K562 (cell line): Measurements from ENCODE around the gene SSBP2. TPM values are rescaled to one million over a fixed set of nuclear protein-coding genes. Genes with fewer than 3 reads are reported as not detected.

ENCODE experiments used
- ARID2 ChIP-seq: fragments of 450-650 bp; IDR thresholded peaks from 2 replicates; pipeline ENCODE4 v1.6.1; 2017; ENCODE audit warnings: antibody characterized with exemption, mild to moderate bottlenecking
- CSDE1 ChIP-seq, 2 experiments: fragments of 450-650 bp; IDR thresholded peaks; 2 replicates each; pipeline ENCODE4 v1.6.1; 2016; ENCODE audit warnings: mild to moderate bottlenecking in 1 of 2
- EP300 ChIP-seq: IDR thresholded peaks from 2 replicates; pipeline ENCODE4 v1.6.1; 2012; ENCODE audit warnings: low read length, improper control_type of control experiment
- ZNF384 ChIP-seq: IDR thresholded peaks from 2 replicates; pipeline ENCODE4 v1.6.1; 2012; ENCODE audit warnings: low read depth, low read length, improper control_type of control experiment
- polyA plus RNA-seq, 8 experiments: library from polyadenylated mRNA; depleted of rRNA in 4 of 8; stranded (reverse) in 5 of 8; unstranded in 3 of 8; fragments of >200 nt; fragmentation: Nextera tagmentation in 2 of 8; fragmentation: Illumina TruSeq in 1 of 8; extraction: Ambion mirVana in 2 of 8; extraction: Trizol in 1 of 8; gene quantifications; 2 replicates each; pipeline versions ENCODE4 v1.2.1 to v1.2.3, GENCODE V29; 2011 to 2014; ENCODE audit warnings: inconsistent platforms in 1 of 8, missing spikeins in 1 of 8
- total RNA-seq, 7 experiments: library from RNA; depleted of rRNA in 6 of 7; stranded (reverse); fragments of >200 nt in 6 of 7; fragmentation: Illumina TruSeq in 2 of 7; extraction: Trizol in 2 of 7; gene quantifications; 2 replicates each; pipeline versions ENCODE4 v1.2.1 to v1.2.3, GENCODE V29; 2011 to 2021; ENCODE audit warnings: low replicate concordance in 1 of 7
- TF ChIP-seq, protein P1 (sequence below): sonication (generic); formaldehyde crosslinking; IDR thresholded peaks from 2 replicates; pipeline ENCODE4 v1.8.0; 2023; ENCODE audit warnings: mild to moderate bottlenecking, missing genetic modification reagents
- TF ChIP-seq, protein P2 (sequence below): sonication (generic); formaldehyde crosslinking; IDR thresholded peaks from 2 replicates; pipeline ENCODE4 v1.8.1; 2023; ENCODE audit warnings: missing genetic modification reagents, mild to moderate bottlenecking, borderline replicate concordance
- TF ChIP-seq, protein P3 (sequence below): fragments of 450-650 bp; IDR thresholded peaks from 2 replicates; pipeline ENCODE4 v1.6.1; 2016; ENCODE audit warnings: mild to moderate bottlenecking, moderate library complexity

SSBP2 gene
- total and polyA plus RNA-seq, 9 of the 15 experiments (the other 6 are each of a cell fraction or from before 2014, with no cell fraction given) = 22.3 to 133 (median 42.1) TPM

DNA sequence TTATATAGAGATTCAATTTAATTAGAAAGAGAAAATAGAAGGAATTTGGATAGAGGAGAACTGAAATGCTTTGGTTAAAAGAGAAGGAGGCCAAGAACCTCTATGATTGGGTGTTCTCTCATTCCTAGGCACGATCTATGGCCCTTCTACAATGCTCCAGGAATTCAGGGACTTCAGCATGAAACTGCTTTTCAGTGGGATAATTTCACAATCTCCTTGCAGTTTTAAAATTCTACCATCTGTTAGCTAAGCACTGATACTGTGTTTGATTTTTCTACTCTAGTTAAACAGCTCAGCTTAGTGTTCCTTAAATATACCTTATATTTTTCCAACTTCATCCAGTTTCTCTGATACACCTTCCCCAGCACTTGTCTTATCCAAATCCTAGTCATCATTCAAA is 141.9 kb downstream of the SSBP2 start (continued):
- TF ChIP-seq, protein P1, sequence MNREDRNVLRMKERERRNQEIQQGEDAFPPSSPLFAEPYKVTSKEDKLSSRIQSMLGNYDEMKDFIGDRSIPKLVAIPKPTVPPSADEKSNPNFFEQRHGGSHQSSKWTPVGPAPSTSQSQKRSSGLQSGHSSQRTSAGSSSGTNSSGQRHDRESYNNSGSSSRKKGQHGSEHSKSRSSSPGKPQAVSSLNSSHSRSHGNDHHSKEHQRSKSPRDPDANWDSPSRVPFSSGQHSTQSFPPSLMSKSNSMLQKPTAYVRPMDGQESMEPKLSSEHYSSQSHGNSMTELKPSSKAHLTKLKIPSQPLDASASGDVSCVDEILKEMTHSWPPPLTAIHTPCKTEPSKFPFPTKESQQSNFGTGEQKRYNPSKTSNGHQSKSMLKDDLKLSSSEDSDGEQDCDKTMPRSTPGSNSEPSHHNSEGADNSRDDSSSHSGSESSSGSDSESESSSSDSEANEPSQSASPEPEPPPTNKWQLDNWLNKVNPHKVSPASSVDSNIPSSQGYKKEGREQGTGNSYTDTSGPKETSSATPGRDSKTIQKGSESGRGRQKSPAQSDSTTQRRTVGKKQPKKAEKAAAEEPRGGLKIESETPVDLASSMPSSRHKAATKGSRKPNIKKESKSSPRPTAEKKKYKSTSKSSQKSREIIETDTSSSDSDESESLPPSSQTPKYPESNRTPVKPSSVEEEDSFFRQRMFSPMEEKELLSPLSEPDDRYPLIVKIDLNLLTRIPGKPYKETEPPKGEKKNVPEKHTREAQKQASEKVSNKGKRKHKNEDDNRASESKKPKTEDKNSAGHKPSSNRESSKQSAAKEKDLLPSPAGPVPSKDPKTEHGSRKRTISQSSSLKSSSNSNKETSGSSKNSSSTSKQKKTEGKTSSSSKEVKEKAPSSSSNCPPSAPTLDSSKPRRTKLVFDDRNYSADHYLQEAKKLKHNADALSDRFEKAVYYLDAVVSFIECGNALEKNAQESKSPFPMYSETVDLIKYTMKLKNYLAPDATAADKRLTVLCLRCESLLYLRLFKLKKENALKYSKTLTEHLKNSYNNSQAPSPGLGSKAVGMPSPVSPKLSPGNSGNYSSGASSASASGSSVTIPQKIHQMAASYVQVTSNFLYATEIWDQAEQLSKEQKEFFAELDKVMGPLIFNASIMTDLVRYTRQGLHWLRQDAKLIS (CRISPR knock-in tag) = no peak
- TF ChIP-seq, protein P2, sequence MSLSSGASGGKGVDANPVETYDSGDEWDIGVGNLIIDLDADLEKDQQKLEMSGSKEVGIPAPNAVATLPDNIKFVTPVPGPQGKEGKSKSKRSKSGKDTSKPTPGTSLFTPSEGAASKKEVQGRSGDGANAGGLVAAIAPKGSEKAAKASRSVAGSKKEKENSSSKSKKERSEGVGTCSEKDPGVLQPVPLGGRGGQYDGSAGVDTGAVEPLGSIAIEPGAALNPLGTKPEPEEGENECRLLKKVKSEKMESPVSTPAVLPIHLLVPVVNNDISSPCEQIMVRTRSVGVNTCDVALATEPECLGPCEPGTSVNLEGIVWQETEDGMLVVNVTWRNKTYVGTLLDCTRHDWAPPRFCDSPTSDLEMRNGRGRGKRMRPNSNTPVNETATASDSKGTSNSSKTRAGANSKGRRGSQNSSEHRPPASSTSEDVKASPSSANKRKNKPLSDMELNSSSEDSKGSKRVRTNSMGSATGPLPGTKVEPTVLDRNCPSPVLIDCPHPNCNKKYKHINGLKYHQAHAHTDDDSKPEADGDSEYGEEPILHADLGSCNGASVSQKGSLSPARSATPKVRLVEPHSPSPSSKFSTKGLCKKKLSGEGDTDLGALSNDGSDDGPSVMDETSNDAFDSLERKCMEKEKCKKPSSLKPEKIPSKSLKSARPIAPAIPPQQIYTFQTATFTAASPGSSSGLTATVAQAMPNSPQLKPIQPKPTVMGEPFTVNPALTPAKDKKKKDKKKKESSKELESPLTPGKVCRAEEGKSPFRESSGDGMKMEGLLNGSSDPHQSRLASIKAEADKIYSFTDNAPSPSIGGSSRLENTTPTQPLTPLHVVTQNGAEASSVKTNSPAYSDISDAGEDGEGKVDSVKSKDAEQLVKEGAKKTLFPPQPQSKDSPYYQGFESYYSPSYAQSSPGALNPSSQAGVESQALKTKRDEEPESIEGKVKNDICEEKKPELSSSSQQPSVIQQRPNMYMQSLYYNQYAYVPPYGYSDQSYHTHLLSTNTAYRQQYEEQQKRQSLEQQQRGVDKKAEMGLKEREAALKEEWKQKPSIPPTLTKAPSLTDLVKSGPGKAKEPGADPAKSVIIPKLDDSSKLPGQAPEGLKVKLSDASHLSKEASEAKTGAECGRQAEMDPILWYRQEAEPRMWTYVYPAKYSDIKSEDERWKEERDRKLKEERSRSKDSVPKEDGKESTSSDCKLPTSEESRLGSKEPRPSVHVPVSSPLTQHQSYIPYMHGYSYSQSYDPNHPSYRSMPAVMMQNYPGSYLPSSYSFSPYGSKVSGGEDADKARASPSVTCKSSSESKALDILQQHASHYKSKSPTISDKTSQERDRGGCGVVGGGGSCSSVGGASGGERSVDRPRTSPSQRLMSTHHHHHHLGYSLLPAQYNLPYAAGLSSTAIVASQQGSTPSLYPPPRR (CRISPR knock-in tag) = no peak
- TF ChIP-seq, protein P3, sequence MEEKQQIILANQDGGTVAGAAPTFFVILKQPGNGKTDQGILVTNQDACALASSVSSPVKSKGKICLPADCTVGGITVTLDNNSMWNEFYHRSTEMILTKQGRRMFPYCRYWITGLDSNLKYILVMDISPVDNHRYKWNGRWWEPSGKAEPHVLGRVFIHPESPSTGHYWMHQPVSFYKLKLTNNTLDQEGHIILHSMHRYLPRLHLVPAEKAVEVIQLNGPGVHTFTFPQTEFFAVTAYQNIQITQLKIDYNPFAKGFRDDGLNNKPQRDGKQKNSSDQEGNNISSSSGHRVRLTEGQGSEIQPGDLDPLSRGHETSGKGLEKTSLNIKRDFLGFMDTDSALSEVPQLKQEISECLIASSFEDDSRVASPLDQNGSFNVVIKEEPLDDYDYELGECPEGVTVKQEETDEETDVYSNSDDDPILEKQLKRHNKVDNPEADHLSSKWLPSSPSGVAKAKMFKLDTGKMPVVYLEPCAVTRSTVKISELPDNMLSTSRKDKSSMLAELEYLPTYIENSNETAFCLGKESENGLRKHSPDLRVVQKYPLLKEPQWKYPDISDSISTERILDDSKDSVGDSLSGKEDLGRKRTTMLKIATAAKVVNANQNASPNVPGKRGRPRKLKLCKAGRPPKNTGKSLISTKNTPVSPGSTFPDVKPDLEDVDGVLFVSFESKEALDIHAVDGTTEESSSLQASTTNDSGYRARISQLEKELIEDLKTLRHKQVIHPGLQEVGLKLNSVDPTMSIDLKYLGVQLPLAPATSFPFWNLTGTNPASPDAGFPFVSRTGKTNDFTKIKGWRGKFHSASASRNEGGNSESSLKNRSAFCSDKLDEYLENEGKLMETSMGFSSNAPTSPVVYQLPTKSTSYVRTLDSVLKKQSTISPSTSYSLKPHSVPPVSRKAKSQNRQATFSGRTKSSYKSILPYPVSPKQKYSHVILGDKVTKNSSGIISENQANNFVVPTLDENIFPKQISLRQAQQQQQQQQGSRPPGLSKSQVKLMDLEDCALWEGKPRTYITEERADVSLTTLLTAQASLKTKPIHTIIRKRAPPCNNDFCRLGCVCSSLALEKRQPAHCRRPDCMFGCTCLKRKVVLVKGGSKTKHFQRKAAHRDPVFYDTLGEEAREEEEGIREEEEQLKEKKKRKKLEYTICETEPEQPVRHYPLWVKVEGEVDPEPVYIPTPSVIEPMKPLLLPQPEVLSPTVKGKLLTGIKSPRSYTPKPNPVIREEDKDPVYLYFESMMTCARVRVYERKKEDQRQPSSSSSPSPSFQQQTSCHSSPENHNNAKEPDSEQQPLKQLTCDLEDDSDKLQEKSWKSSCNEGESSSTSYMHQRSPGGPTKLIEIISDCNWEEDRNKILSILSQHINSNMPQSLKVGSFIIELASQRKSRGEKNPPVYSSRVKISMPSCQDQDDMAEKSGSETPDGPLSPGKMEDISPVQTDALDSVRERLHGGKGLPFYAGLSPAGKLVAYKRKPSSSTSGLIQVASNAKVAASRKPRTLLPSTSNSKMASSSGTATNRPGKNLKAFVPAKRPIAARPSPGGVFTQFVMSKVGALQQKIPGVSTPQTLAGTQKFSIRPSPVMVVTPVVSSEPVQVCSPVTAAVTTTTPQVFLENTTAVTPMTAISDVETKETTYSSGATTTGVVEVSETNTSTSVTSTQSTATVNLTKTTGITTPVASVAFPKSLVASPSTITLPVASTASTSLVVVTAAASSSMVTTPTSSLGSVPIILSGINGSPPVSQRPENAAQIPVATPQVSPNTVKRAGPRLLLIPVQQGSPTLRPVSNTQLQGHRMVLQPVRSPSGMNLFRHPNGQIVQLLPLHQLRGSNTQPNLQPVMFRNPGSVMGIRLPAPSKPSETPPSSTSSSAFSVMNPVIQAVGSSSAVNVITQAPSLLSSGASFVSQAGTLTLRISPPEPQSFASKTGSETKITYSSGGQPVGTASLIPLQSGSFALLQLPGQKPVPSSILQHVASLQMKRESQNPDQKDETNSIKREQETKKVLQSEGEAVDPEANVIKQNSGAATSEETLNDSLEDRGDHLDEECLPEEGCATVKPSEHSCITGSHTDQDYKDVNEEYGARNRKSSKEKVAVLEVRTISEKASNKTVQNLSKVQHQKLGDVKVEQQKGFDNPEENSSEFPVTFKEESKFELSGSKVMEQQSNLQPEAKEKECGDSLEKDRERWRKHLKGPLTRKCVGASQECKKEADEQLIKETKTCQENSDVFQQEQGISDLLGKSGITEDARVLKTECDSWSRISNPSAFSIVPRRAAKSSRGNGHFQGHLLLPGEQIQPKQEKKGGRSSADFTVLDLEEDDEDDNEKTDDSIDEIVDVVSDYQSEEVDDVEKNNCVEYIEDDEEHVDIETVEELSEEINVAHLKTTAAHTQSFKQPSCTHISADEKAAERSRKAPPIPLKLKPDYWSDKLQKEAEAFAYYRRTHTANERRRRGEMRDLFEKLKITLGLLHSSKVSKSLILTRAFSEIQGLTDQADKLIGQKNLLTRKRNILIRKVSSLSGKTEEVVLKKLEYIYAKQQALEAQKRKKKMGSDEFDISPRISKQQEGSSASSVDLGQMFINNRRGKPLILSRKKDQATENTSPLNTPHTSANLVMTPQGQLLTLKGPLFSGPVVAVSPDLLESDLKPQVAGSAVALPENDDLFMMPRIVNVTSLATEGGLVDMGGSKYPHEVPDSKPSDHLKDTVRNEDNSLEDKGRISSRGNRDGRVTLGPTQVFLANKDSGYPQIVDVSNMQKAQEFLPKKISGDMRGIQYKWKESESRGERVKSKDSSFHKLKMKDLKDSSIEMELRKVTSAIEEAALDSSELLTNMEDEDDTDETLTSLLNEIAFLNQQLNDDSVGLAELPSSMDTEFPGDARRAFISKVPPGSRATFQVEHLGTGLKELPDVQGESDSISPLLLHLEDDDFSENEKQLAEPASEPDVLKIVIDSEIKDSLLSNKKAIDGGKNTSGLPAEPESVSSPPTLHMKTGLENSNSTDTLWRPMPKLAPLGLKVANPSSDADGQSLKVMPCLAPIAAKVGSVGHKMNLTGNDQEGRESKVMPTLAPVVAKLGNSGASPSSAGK = no peak
- TF ChIP-seq ZNF384 = no peak
- no peak for TF ChIP-seq CSDE1 (IDR thresholded peaks at IDR 0.05)
- no peak for TF ChIP-seq ARID2
- no peak for TF ChIP-seq EP300
